ENCODE measurements around the gene COL6A2.

COL6A2 gene

GRCh38 chr21:46145159-46145839, 47.4 kb downstream of the COL6A2 start:
- H3K27me3 ChIP-seq (ENCODE audit: control insufficient read depth, low read length) = no peaks in the 10 kb centered on the region
- H3K9me2 ChIP-seq (replicated peaks; ENCODE audit: control insufficient read depth, low read length) = no peaks in the 10 kb centered on the region
- peaks cover 5% of the 10 kb centered on the region; the same call in 1 of the 2 replicates for H3K9me3 ChIP-seq (ENCODE audit: control insufficient read depth, insufficient read depth, low read length)
- TF ChIP-seq, protein P1, sequence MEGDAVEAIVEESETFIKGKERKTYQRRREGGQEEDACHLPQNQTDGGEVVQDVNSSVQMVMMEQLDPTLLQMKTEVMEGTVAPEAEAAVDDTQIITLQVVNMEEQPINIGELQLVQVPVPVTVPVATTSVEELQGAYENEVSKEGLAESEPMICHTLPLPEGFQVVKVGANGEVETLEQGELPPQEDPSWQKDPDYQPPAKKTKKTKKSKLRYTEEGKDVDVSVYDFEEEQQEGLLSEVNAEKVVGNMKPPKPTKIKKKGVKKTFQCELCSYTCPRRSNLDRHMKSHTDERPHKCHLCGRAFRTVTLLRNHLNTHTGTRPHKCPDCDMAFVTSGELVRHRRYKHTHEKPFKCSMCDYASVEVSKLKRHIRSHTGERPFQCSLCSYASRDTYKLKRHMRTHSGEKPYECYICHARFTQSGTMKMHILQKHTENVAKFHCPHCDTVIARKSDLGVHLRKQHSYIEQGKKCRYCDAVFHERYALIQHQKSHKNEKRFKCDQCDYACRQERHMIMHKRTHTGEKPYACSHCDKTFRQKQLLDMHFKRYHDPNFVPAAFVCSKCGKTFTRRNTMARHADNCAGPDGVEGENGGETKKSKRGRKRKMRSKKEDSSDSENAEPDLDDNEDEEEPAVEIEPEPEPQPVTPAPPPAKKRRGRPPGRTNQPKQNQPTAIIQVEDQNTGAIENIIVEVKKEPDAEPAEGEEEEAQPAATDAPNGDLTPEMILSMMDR (IDR thresholded peaks at IDR 0.05; ENCODE audit: low read depth, low read length, poor library complexity, severe bottlenecking) = no peak
- TF ChIP-seq EZH2phosphoT487 (IDR thresholded peaks at IDR 0.05; ENCODE audit: borderline replicate concordance, low read length) = no peak
- no peaks in the 10 kb centered on the region for H4K20me1 ChIP-seq (ENCODE audit: control insufficient read depth, insufficient read depth, low read depth, low read length)
- no peak overlapping the region for H3K4me3 ChIP-seq (ENCODE audit: low read length)
- no peaks in the 10 kb centered on the region for H3K4me1 ChIP-seq (ENCODE audit: control insufficient read depth, low read length)
- no peaks in the 10 kb centered on the region for H3K36me3 ChIP-seq (ENCODE audit: control insufficient read depth, low read length)
- no peaks in the 10 kb centered on the region for H3K79me2 ChIP-seq (ENCODE audit: control insufficient read depth, low read length)
- H3K27ac ChIP-seq (ENCODE audit: low read depth, low read length) = no peak overlapping the region
- no peak overlapping the region for H3K4me2 ChIP-seq (ENCODE audit: low read length)
- no peaks in the 10 kb centered on the region for H3F3A ChIP-seq (ENCODE audit: control insufficient read depth, insufficient read depth)

DNA sequence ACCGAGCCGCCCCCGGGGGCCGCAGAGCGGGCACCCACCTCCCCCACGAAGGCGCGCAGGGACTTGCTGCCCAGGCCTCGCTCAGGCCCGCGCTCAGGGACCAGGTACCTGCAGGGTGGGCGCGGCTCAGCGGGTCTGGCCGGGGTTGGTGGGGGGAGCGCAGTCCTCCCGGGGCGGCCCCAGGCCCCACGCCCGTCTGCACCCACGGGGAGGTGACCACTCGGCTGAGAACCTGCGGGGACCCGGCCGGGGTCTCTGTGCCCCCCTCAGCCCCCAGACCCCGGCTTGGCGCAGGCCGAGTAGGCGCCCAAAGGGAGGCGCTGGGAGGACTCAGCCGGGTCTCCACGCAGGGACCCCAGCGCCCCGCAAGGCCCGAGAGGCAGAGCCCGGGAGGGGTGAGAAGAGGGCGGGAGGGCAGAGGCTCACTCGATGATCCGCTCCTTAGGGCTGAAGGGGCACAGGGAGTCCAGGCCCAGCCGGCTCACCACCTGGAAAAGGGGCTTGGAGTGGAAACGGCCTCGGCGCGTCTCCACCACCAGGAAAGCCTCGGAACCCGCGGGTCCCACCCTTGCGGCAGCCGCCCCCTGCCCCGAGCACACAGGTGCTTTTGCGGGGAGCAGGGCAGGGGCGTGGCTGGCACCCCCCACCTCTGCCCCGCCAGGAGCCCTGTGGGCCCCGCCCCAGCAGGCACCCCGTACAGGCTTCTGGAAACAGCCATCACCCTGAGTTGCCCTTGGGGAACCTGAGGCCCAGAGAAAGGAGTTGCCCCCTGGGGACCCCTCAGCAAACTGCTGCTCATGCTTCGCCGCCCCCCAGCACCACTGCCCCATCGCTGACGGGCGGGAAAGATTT, 48.2 kb downstream of the COL6A2 start:
- Histone ChIP-seq H3K27me3 (ENCODE audit: control insufficient read depth, low read length) (no peaks in the 10 kb centered on the region), H3K4me1 (ENCODE audit: control insufficient read depth, low read length) (no peaks in the 10 kb centered on the region), H3K36me3 (ENCODE audit: control insufficient read depth, low read length) (no peaks in the 10 kb centered on the region), H3K79me2 (ENCODE audit: control insufficient read depth, low read length) (no peaks in the 10 kb centered on the region), H3F3A (ENCODE audit: control insufficient read depth, insufficient read depth) (no peaks in the 10 kb centered on the region), H4K20me1 (ENCODE audit: control insufficient read depth, insufficient read depth, low read depth, low read length) (no peaks in the 10 kb centered on the region), H3K9me3 (ENCODE audit: control insufficient read depth, insufficient read depth, low read length) (peaks cover 5% of the 10 kb centered on the region; the same call in 1 of the 2 replicates), H3K4me3 (ENCODE audit: low read length) (no peak overlapping the region), H3K9me2 (replicated peaks; ENCODE audit: control insufficient read depth, low read length) (no peaks in the 10 kb centered on the region), H3K27ac (ENCODE audit: low read depth, low read length) (no peak overlapping the region), H3K4me2 (ENCODE audit: low read length) (no peak overlapping the region)
- TF ChIP-seq, protein P1 (IDR thresholded peaks at IDR 0.05; ENCODE audit: low read depth, low read length, poor library complexity, severe bottlenecking) = no peak
- TF ChIP-seq EZH2phosphoT487 (IDR thresholded peaks at IDR 0.05; ENCODE audit: borderline replicate concordance, low read length) = no peak

GRCh38 chr21:46146856-46147255, 48.9 kb downstream of the COL6A2 start:
- Histone ChIP-seq H3K27ac (ENCODE audit: low read depth, low read length) (no peak overlapping the region), H3K4me2 (ENCODE audit: low read length) (no peak overlapping the region), H3F3A (ENCODE audit: control insufficient read depth, insufficient read depth) (no peaks in the 10 kb centered on the region), H3K9me2 (replicated peaks; ENCODE audit: control insufficient read depth, low read length) (no peaks in the 10 kb centered on the region), H3K4me1 (ENCODE audit: control insufficient read depth, low read length) (no peaks in the 10 kb centered on the region), H4K20me1 (ENCODE audit: control insufficient read depth, insufficient read depth, low read depth, low read length) (no peaks in the 10 kb centered on the region), H3K9me3 (ENCODE audit: control insufficient read depth, insufficient read depth, low read length) (peaks cover 5% of the 10 kb centered on the region; the same call in 1 of the 2 replicates), H3K36me3 (ENCODE audit: control insufficient read depth, low read length) (no peaks in the 10 kb centered on the region), H3K4me3 (ENCODE audit: low read length) (no peak overlapping the region), H3K27me3 (ENCODE audit: control insufficient read depth, low read length) (no peaks in the 10 kb centered on the region), H3K79me2 (ENCODE audit: control insufficient read depth, low read length) (no peaks in the 10 kb centered on the region)
- TF ChIP-seq, protein P1 (IDR thresholded peaks at IDR 0.05; ENCODE audit: low read depth, low read length, poor library complexity, severe bottlenecking) = no peak
- no peak for TF ChIP-seq EZH2phosphoT487 (IDR thresholded peaks at IDR 0.05; ENCODE audit: borderline replicate concordance, low read length)

Data from DOHH2 (cell line).